Body of pancreas (tissue), 4 donors: ENCODE results near the gene THSD4. TPM values are rescaled to one million over a fixed set of nuclear protein-coding genes. Genes with fewer than 3 reads are reported as not detected.

Experiments
- ATAC-seq: fragments of 150-250 bp; one replicate; pipeline ENCODE4 v1.9.1; 2016
- DNase-seq, 4 donors: peaks; one replicate each; pipeline ENCODE4 v3.0.0-alpha.2; 2019
- H3K27ac ChIP-seq, 4 donors: fragments of 200-600 bp; sonication (generic); 1 replicate in 3 of 4; 2 replicates in 1 of 4; pipeline versions ENCODE4 v1.5.1 to v1.6.1; 2016 to 2019; ENCODE audit warnings: mild to moderate bottlenecking in 1 of 4, mixed read lengths in 1 of 4, moderate library complexity in 1 of 4
- H3K27me3 ChIP-seq, 2 donors: fragments of 200-600 bp; sonication (generic); one replicate each; pipeline ENCODE4 v1.6.0; 2016; ENCODE audit warnings: mild to moderate bottlenecking in 1 of 2
- H3K36me3 ChIP-seq, 2 donors: fragments of 200-600 bp; sonication (generic); replicated peaks in 1 of 2; 2 replicates each; pipeline ENCODE4 v1.5.1; 2016; ENCODE audit warnings: low read depth in 2 of 2; ENCODE audit not compliant: insufficient read depth in 1 of 2
- H3K4me1 ChIP-seq: fragments of 200-600 bp; sonication (generic); one replicate; pipeline ENCODE4 v1.6.0; 2016
- H3K4me3 ChIP-seq, 2 donors: fragments of 200-600 bp; sonication (generic); 1 replicate in 1 of 2; 2 replicates in 1 of 2; pipeline ENCODE4 v1.5.1; 2016 to 2019
- H3K9me3 ChIP-seq, 3 donors: fragments of 200-600 bp; sonication (generic); 1 replicate in 2 of 3; 2 replicates in 1 of 3; pipeline ENCODE4 v1.5.1; 2016
- POLR2A ChIP-seq, 3 donors: fragments of 450-650 bp; IDR thresholded peaks; one replicate each; pipeline ENCODE4 v1.6.1; 2016; ENCODE audit warnings: antibody characterized with exemption in 3 of 3, mild to moderate bottlenecking in 2 of 3
- WGBS, 2 donors: methylation state at CpG; one replicate each; pipeline ENCODE4 v1.1.5; 2017; 5-methylcytosine and 5-hydroxymethylcytosine counted together
- intact Hi-C: fragments of 100-400 bp; cut with DNase I; formaldehyde crosslinking; loops from one replicate; pipeline ENCODE4 v1.15.1; 2023
- total RNA-seq, 2 donors: library from RNA; depleted of rRNA; stranded (reverse); fragments of >200 nt; gene quantifications; one replicate each; pipeline ENCODE4 v1.1.0, GENCODE V29; 2016
- TF ChIP-seq, protein P1 (sequence below), 7 experiments: fragments of 450-650 bp in 4 of 7; fragments of 200-600 bp in 3 of 7; sonication (generic) in 3 of 7; IDR thresholded peaks; one replicate each; pipeline ENCODE4 v1.5.1; 2016 to 2019; ENCODE audit warnings: antibody characterized with exemption in 7 of 7

The THSD4 gene
- total RNA-seq, 2 donors from 2014 or later: 12.9 to 16.1 TPM

DNA sequence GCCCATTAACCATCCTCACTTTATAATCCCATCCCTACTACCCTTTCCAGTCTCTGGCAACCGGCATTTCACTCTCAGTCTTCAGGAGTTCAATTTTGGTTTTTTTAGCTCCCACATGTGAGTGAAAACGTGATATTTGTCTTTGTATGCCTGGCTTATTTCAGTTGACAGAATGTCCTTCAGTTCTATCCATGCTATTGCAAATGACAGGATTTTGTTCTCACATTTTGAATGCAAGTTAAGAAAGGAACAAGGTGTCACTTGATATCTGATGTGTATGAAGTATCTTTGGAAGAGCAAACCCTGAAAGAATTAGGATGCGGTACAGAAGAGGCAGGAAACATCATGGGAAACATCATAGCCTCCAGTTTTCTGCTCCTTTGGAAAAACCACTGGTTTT is 298.1 kb downstream of the THSD4 start:
- H3K9me3 ChIP-seq: no peaks in the 10 kb centered on the region
- peaks cover 9% of the 10 kb centered on the region for H3K4me1 ChIP-seq
- 81 to 88% methylated on average over 3 of the region's 3 CpGs for WGBS, 2 donors
- no peak for ATAC-seq
- TF ChIP-seq POLR2A (IDR thresholded peaks at IDR 0.05): no peak
- TF ChIP-seq, protein P1, sequence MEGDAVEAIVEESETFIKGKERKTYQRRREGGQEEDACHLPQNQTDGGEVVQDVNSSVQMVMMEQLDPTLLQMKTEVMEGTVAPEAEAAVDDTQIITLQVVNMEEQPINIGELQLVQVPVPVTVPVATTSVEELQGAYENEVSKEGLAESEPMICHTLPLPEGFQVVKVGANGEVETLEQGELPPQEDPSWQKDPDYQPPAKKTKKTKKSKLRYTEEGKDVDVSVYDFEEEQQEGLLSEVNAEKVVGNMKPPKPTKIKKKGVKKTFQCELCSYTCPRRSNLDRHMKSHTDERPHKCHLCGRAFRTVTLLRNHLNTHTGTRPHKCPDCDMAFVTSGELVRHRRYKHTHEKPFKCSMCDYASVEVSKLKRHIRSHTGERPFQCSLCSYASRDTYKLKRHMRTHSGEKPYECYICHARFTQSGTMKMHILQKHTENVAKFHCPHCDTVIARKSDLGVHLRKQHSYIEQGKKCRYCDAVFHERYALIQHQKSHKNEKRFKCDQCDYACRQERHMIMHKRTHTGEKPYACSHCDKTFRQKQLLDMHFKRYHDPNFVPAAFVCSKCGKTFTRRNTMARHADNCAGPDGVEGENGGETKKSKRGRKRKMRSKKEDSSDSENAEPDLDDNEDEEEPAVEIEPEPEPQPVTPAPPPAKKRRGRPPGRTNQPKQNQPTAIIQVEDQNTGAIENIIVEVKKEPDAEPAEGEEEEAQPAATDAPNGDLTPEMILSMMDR (IDR thresholded peaks at IDR 0.05): no peak
- H3K4me3 ChIP-seq: no peak overlapping the region
- intact Hi-C loops: no loop called here
- H3K27me3 ChIP-seq: no peaks in the 10 kb centered on the region
- no peak for DNase-seq
- H3K27ac ChIP-seq: no peak overlapping the region
- no peaks in the 10 kb centered on the region for H3K36me3 ChIP-seq

DNA sequence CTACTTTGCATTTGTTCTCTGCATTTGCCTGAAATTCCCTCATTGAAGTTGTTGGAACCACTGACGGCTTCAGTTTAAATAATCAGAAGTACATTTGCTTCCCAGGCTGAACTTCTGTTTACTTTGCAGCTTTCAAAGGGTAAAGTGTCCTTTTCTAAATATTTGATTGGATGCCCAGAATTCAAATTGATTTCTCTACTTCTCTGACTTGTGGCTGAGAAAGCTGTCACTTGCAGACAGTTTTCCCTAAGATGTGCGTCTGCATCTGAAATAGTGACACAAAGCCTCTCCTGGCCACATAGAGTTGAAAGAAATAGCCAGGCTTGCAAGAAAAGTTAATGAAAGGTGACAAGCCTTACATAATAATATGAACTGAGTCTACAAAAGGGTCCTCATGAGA is 299.6 kb downstream of the THSD4 start:
- H3K27me3 ChIP-seq: no peaks in the 10 kb centered on the region
- no peaks in the 10 kb centered on the region for H3K9me3 ChIP-seq
- ATAC-seq (no peak), DNase-seq (no peak)
- TF ChIP-seq POLR2A (IDR thresholded peaks at IDR 0.05): no peak
- TF ChIP-seq, protein P1 (IDR thresholded peaks at IDR 0.05): no peak
- no peaks in the 10 kb centered on the region for H3K36me3 ChIP-seq
- no peak overlapping the region for H3K4me3 ChIP-seq
- intact Hi-C loops: no loop called here
- no peak overlapping the region for H3K27ac ChIP-seq
- WGBS, 2 donors: 34 to 54% methylated on average over 2 of the region's 2 CpGs
- peaks cover 9% of the 10 kb centered on the region for H3K4me1 ChIP-seq

DNA sequence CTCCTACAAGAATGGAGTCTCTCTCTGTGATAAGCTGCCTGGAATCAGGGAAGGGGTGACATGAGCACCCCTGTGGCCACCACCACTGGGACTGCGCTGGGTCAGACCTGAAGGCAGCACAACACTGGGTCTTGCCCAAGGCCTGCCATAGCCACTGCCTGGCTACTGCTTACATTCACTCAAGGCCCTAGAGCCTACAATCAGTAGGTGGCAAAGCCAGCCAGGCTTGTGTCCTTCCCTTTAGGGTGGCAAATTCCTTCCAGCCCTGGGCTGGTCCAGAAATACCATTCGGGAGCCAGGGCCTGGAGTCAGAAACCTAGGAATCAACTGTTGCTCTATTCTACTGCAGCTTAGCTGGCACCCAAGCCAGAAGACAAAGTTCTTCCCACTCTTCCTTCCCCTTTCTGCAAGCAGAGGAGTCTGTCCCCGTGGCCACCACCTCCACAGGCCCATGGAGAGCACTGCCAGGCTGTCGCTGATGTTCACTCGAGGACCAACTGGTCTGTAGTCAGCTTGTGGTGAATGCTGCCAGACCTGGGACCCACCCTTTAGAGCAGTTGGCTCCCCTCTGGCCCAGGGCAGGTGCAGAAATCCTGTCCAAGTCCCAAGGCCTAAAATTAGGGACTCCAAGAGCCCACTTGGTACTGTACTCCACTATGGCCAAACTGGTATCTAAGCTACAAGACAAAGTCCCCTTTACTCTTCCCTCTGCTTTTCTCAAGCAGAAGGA is 307.4 kb downstream of the THSD4 start:
- H3K9me3 ChIP-seq: no peaks in the 10 kb centered on the region
- no peaks in the 10 kb centered on the region for H3K4me1 ChIP-seq
- no peak overlapping the region for H3K27ac ChIP-seq
- DNase-seq (no peak), ATAC-seq (no peak)
- no peak overlapping the region for H3K4me3 ChIP-seq
- TF ChIP-seq POLR2A (IDR thresholded peaks at IDR 0.05): no peak
- TF ChIP-seq, protein P1 (IDR thresholded peaks at IDR 0.05): no peak
- WGBS, 2 donors: 80 to 96% methylated on average over 2 to 5 of the region's 5 CpGs
- no peaks in the 10 kb centered on the region for H3K36me3 ChIP-seq
- intact Hi-C loops: no loop called here
- no peaks in the 10 kb centered on the region for H3K27me3 ChIP-seq

DNA sequence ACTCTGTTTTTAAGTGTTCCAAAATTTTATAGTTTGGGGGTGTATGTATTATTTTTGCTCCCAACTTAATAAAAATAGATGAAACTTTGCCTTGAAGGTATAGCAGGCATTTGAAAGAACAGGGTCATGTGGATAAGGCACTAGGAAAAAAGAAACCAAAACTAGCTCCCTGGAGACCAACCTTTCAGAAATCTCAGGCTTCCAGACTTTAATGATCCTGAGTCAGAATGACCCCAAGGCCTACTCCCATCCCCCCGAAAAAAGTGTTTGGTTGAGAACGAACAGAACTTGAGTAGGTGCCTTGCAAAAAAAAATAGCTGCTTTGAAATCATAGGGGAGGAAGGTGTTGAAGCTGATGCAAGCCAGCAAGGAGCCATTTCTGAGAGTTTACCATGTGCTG is 309.5 kb downstream of the THSD4 start:
- ATAC-seq (no peak), DNase-seq (no peak)
- H3K9me3 ChIP-seq: no peaks in the 10 kb centered on the region
- no peaks in the 10 kb centered on the region for H3K36me3 ChIP-seq
- H3K4me1 ChIP-seq: no peaks in the 10 kb centered on the region
- no peak overlapping the region for H3K27ac ChIP-seq
- intact Hi-C loops: no loop called here
- WGBS, 2 donors: 64 to 67% methylated on average over 2 of the region's 2 CpGs
- TF ChIP-seq POLR2A (IDR thresholded peaks at IDR 0.05): no peak
- TF ChIP-seq, protein P1 (IDR thresholded peaks at IDR 0.05): no peak
- no peak overlapping the region for H3K4me3 ChIP-seq
- H3K27me3 ChIP-seq: no peaks in the 10 kb centered on the region

DNA sequence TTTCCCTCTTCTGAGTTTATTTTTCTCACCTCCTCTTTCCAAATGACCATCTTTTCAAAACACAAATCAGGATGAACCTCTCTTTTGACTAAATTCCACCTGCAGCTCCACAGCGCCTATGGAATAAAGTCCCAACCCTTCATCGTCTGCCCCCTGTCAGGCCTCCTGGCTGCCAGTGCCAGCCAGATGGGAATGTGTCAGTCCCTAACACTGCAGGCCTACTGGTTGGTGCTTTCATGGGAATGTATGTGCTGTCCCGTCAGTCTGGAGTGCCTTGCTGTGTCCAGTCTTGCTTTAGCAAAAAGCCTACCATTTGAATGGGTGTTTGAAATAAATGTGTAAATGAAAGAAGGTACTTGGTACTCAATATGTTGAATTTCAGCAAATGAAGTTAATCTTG is 310.1 kb downstream of the THSD4 start:
- no peaks in the 10 kb centered on the region for H3K9me3 ChIP-seq
- intact Hi-C loops: no loop called here

More for the DNA sequence above, 310.1 kb downstream of the THSD4 start:
- Histone ChIP-seq H3K4me3 (no peak overlapping the region), H3K36me3 (no peaks in the 10 kb centered on the region), H3K27me3 (no peaks in the 10 kb centered on the region), H3K27ac (no peak overlapping the region), H3K4me1 (no peaks in the 10 kb centered on the region)
- DNase-seq: no peak
- WGBS, 2 donors: 92 to 94% methylated on average over 3 of the region's 3 CpGs
- ATAC-seq: no peak
- TF ChIP-seq, protein P1 (IDR thresholded peaks at IDR 0.05): no peak
- TF ChIP-seq POLR2A (IDR thresholded peaks at IDR 0.05): no peak
